ENCODE measurements around the gene TEAD1. TPM values are rescaled to one million over a fixed set of nuclear protein-coding genes. Genes with fewer than 3 reads are reported as not detected.
A peak's percentile ranks its signal among the peaks of the same experiment; 100 is the strongest.

TEAD1 gene
- polyA plus RNA-seq, 2 of the 4 experiments (the other 2 are of a cell fraction), result 111 to 112 TPM

- peaks cover 82% of the 10 kb centered on the region for H3K4me1 ChIP-seq
- no peaks in the 10 kb centered on the region for H3K9me3 ChIP-seq
- FAIRE-seq (no peak), ATAC-seq (no peak), DNase-seq (ENCODE audit: low read depth in 1 of 2, low spot score in 1 of 2) (no peak)
- H3K4me3 ChIP-seq, result no peak overlapping the region
- no peak overlapping the region for H3K4me2 ChIP-seq
- ChIA-PET CTCF (no interaction called here), POLR2A (no interaction called here)
- H3K27ac ChIP-seq, result no peak overlapping the region
- TF ChIP-seq ZSCAN20 (CRISPR knock-in tag; IDR thresholded peaks at IDR 0.05), result no peak
- no peak for TF ChIP-seq ELK1 (IDR thresholded peaks at IDR 0.05; ENCODE audit: low read depth, low read length)
- TF ChIP-seq ATOH8 (CRISPR knock-in tag; IDR thresholded peaks at IDR 0.05; ENCODE audit: low read depth), result no peak
- TF ChIP-seq POLR2A (IDR thresholded peaks at IDR 0.05; ENCODE audit: low read length), result no peak
- TF ChIP-seq RARB (CRISPR knock-in tag; IDR thresholded peaks at IDR 0.05), result no peak
- TF ChIP-seq MAX (IDR thresholded peaks at IDR 0.05), result no peak
- TF ChIP-seq RAD21 (conservative IDR thresholded peaks at IDR 0.05 in 1 of 2, IDR thresholded peaks at IDR 0.05 in 1 of 2), result no peak
- no peak for TF ChIP-seq TFCP2L1 (CRISPR knock-in tag; IDR thresholded peaks at IDR 0.05)
- 94% methylated on average over 4 of the region's 4 CpGs for WGBS (ENCODE audit: missing lambda C conversion rate)
These were observed 37.9 kb downstream of the TEAD1 start for GRCh38 chr11:12712132-12712531.

- no peak for DNase-seq (ENCODE audit: low read depth in 1 of 2, low spot score in 1 of 2)
- no peaks in the 10 kb centered on the region for H3K9me3 ChIP-seq
- H3K4me2 ChIP-seq, result no peak overlapping the region
- FAIRE-seq, result no peak
- peaks cover 83% of the 10 kb centered on the region for H3K4me1 ChIP-seq
- 89% methylated on average over 4 of the region's 4 CpGs for WGBS (ENCODE audit: missing lambda C conversion rate)
- ChIA-PET POLR2A (no interaction called here), CTCF (no interaction called here)
- peak overlapping the region in 1 of 2 experiments; percentile 37; a peak in 1 of 6 replicates for H3K27ac ChIP-seq
- TF ChIP-seq HDAC2 (IDR thresholded peaks at IDR 0.05) (no peak), HES2 (IDR thresholded peaks at IDR 0.05) (no peak), EHMT2 (IDR thresholded peaks at IDR 0.05; ENCODE audit: low read depth) (no peak)
- no peak for ATAC-seq
- H3K4me3 ChIP-seq, result no peak overlapping the region
These were observed 40.9 kb downstream of the TEAD1 start for GRCh38 chr11:12715131-12715530.

- ChIA-PET CTCF (no interaction called here), POLR2A (no interaction called here)
- H3K4me1 ChIP-seq, result peaks cover 84% of the 10 kb centered on the region
- no peak overlapping the region for H3K27ac ChIP-seq
- DNase-seq (ENCODE audit: low read depth in 1 of 2, low spot score in 1 of 2), result no peak
- no peak overlapping the region for H3K4me2 ChIP-seq
- no peak overlapping the region for H3K4me3 ChIP-seq
- no peak for ATAC-seq
- FAIRE-seq, result no peak
- no peak for TF ChIP-seq CBX8 (IDR thresholded peaks at IDR 0.05)
- no peak for TF ChIP-seq BCL3 (IDR thresholded peaks at IDR 0.05)
- TF ChIP-seq ZSCAN20 (CRISPR knock-in tag; IDR thresholded peaks at IDR 0.05), result no peak
- TF ChIP-seq E2F6 (IDR thresholded peaks at IDR 0.05; ENCODE audit: borderline replicate concordance, low read depth), result no peak
- no peak for TF ChIP-seq FOSL2 (IDR thresholded peaks at IDR 0.05)
- TF ChIP-seq FOSL2 (CRISPR knock-in tag; IDR thresholded peaks at IDR 0.05), result no peak
- no peak for TF ChIP-seq BHLHE40 (IDR thresholded peaks at IDR 0.05; ENCODE audit: low read depth, low read length)
- TF ChIP-seq ZFP36 (IDR thresholded peaks at IDR 0.05; ENCODE audit: borderline replicate concordance, partially characterized antibody), result no peak
- no peak for TF ChIP-seq NR3C1 (IDR thresholded peaks at IDR 0.05)
- H3K9me3 ChIP-seq, result no peaks in the 10 kb centered on the region
- WGBS (ENCODE audit: missing lambda C conversion rate), result 94% methylated on average over 11 of the region's 11 CpGs
These were observed 41.7 kb downstream of the TEAD1 start for GRCh38 chr11:12715941-12716340.

All from A549 (cell line).